ENCODE measurements around the gene PPIG.

DNA sequence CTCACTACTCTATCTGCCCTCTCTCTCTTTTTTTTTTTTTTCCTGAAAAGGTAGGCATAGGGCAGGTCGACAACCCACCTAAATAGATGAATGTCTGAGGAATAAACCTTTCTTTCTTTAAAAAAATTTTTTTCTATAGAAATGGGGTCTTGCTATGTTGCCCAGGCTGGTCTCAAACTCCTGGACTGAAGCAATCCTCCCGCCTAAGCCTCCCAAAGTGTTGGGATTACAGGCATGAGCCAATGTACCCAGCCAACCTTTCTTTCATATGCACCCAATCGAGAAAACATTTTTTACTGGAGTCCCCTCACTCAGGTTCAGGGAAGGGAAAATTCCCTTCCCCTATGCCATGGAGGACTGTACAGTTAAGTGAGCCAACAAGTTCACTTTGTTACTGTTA is 79.1 kb downstream of the PPIG start:
- TF ChIP-seq, protein P1, sequence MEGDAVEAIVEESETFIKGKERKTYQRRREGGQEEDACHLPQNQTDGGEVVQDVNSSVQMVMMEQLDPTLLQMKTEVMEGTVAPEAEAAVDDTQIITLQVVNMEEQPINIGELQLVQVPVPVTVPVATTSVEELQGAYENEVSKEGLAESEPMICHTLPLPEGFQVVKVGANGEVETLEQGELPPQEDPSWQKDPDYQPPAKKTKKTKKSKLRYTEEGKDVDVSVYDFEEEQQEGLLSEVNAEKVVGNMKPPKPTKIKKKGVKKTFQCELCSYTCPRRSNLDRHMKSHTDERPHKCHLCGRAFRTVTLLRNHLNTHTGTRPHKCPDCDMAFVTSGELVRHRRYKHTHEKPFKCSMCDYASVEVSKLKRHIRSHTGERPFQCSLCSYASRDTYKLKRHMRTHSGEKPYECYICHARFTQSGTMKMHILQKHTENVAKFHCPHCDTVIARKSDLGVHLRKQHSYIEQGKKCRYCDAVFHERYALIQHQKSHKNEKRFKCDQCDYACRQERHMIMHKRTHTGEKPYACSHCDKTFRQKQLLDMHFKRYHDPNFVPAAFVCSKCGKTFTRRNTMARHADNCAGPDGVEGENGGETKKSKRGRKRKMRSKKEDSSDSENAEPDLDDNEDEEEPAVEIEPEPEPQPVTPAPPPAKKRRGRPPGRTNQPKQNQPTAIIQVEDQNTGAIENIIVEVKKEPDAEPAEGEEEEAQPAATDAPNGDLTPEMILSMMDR (conservative IDR thresholded peaks at IDR 0.05; ENCODE audit: low read depth, low read length), result no peak
- TF ChIP-seq EZH2phosphoT487 (IDR thresholded peaks at IDR 0.05; ENCODE audit: borderline replicate concordance, low read length), result no peak
